Measurements from ENCODE around the gene CNTNAP2. TPM values are rescaled to one million over a fixed set of nuclear protein-coding genes. Genes with fewer than 3 reads are reported as not detected.
"Not testable (repeated sequence)": the region's sequence is repeated elsewhere in the genome, so short reads cannot be mapped to it uniquely, and the experiment has no call there.

The CNTNAP2 gene
- total RNA-seq, 4 donors from 2014 or later, result not detected

DNA sequence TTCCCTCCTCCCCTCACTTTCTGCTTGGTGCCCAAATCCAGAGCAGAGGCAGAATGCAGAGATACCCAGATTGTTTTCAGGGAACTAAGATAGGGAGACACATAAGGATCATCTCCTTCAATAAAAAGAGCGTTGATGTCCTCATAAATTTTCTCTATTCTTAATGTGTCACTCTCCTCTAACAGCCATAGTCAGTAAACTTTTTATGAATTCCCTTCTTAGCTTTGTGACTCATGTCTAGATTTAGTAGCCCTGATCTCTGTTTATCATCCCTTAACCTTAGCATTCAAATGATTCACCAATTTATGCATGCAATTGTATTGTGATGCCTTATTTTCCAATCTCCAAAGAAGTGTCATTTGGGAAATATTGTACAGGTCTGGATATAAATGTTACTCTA lies 1478.4 kb downstream of the CNTNAP2 start:
- ATAC-seq (no peak), DNase-seq (no peak)
- Histone ChIP-seq H3K4me1 (no peaks in the 10 kb centered on the region), H3K4me3 (no peak overlapping the region), H3K9me3 (no peaks in the 10 kb centered on the region), H3K27ac (no peak overlapping the region), H3K27me3 (no peaks in the 10 kb centered on the region), H3K36me3 (no peaks in the 10 kb centered on the region)
- in situ Hi-C loops (cut with MboI; ENCODE audit: low sequenced_read_pairs in 4 of 4), result no loop called here
- no peak for TF ChIP-seq POLR2A (IDR thresholded peaks at IDR 0.05)
- TF ChIP-seq, protein P1, sequence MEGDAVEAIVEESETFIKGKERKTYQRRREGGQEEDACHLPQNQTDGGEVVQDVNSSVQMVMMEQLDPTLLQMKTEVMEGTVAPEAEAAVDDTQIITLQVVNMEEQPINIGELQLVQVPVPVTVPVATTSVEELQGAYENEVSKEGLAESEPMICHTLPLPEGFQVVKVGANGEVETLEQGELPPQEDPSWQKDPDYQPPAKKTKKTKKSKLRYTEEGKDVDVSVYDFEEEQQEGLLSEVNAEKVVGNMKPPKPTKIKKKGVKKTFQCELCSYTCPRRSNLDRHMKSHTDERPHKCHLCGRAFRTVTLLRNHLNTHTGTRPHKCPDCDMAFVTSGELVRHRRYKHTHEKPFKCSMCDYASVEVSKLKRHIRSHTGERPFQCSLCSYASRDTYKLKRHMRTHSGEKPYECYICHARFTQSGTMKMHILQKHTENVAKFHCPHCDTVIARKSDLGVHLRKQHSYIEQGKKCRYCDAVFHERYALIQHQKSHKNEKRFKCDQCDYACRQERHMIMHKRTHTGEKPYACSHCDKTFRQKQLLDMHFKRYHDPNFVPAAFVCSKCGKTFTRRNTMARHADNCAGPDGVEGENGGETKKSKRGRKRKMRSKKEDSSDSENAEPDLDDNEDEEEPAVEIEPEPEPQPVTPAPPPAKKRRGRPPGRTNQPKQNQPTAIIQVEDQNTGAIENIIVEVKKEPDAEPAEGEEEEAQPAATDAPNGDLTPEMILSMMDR (IDR thresholded peaks at IDR 0.05 in 4 of 5, conservative IDR thresholded peaks at IDR 0.05 in 1 of 5), result no peak
- intact Hi-C loops (cut with DNase I; ENCODE audit: low total_unique reads), result no loop called here

DNA sequence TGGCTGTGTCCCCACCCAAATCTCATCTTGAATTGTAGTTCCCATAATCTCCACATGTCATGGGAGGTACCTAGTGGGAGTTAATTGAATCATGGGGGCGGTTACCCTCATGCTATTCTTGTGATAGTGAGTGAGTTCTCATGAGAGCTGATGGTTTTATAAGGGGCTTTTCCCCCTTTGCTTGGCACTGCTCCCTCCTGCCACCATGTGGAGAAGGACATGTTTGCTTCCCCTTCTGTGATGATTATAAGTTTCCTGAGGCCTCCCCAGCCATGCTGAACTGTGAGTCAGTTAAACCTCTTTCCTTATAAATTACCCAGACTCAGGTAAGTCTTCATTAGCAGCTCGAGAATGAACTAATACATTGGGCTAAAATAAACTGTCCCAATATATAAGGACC lies 1482.1 kb downstream of the CNTNAP2 start:
- intact Hi-C loops (cut with DNase I; ENCODE audit: low total_unique reads); in situ Hi-C loops (cut with MboI; ENCODE audit: low sequenced_read_pairs in 4 of 4); ATAC-seq: not testable (repeated sequence)

DNA sequence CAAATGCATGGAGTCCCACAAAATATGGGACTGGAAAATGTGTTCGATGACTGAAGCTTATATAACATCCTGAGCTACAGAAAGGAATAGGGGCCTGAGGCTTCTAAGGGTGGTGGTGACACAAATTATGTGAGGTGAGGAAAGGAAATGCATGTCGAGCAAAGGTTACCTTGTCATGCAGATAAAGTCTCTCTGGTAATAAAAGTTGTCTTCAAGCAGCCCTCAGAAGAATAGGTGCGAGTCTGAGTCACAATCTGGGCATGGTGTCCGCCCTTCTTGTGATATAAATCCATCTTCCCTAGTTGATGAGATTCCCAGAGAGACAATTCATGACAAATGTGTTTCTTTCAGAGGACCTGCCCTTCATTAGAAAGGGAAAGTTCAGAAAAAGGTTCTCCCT lies 1488.7 kb downstream of the CNTNAP2 start:
- Histone ChIP-seq H3K27ac (no peak overlapping the region), H3K27me3 (no peaks in the 10 kb centered on the region), H3K36me3 (no peaks in the 10 kb centered on the region), H3K4me3 (no peak overlapping the region), H3K4me1 (no peaks in the 10 kb centered on the region), H3K9me3 (no peaks in the 10 kb centered on the region)
- no peak for ATAC-seq
- TF ChIP-seq, protein P1 (IDR thresholded peaks at IDR 0.05 in 4 of 5, conservative IDR thresholded peaks at IDR 0.05 in 1 of 5), result no peak
- TF ChIP-seq POLR2A (IDR thresholded peaks at IDR 0.05), result no peak
- intact Hi-C loops (cut with DNase I; ENCODE audit: low total_unique reads) (no loop called here), in situ Hi-C loops (cut with MboI; ENCODE audit: low sequenced_read_pairs in 4 of 4) (no loop called here)
- no peak for DNase-seq

More for the DNA sequence above, 1482.1 kb downstream of the CNTNAP2 start:
- H3K4me3 ChIP-seq, H3K9me3 ChIP-seq, H3K27ac ChIP-seq, H3K27me3 ChIP-seq, DNase-seq, H3K4me1 ChIP-seq, H3K36me3 ChIP-seq: not testable (repeated sequence)

DNA sequence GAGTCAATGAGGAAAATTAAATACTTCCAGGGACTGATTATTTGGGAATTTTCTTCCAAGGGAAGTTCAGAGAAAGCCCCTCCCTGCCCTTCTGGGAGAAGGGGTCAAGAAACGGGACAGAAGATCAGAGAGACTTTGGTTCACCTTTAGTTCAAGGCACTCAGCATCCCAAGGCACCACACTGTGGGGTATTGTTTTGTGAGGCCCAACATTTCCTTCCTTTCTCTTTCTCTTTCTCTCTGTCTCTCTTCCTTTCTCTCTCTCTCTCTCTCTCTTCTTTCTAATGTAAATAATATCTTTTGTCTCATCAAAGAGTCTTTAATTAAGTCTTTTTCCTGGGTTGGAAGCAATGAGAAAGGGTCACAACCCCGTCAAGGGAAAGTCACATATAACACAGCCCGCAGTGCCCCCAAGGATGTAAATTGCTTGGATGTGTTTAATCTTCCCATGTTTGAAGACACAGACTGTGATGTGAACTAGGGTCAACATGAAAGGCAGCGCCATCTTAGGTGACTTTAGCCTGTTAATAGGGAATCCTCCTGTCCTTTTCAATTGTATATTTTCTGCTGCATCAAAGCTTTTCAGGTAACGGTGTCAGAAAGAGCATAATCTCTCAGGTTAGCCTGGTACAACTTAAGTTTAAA lies 1490.7 kb downstream of the CNTNAP2 start:
- intact Hi-C loops (cut with DNase I; ENCODE audit: low total_unique reads), result no loop called here
- ATAC-seq (no peak), DNase-seq (no peak)
- TF ChIP-seq POLR2A (IDR thresholded peaks at IDR 0.05), result no peak
- TF ChIP-seq, protein P1 (IDR thresholded peaks at IDR 0.05 in 4 of 5, conservative IDR thresholded peaks at IDR 0.05 in 1 of 5), result no peak
- H3K27ac ChIP-seq, result no peak overlapping the region
- H3K4me1 ChIP-seq, result no peaks in the 10 kb centered on the region
- H3K27me3 ChIP-seq, result no peaks in the 10 kb centered on the region
- no peaks in the 10 kb centered on the region for H3K9me3 ChIP-seq
- no peak overlapping the region for H3K4me3 ChIP-seq
- no peaks in the 10 kb centered on the region for H3K36me3 ChIP-seq
- in situ Hi-C loops (cut with MboI; ENCODE audit: low sequenced_read_pairs in 4 of 4), result no loop called here

GRCh38 chr7:147611431-147611830 lies 1494.8 kb downstream of the CNTNAP2 start:
- no peak overlapping the region for H3K4me3 ChIP-seq
- in situ Hi-C loops (cut with MboI; ENCODE audit: low sequenced_read_pairs in 4 of 4) (no loop called here), intact Hi-C loops (cut with DNase I; ENCODE audit: low total_unique reads) (no loop called here)
- no peaks in the 10 kb centered on the region for H3K27me3 ChIP-seq
- H3K36me3 ChIP-seq, result no peaks in the 10 kb centered on the region
- H3K9me3 ChIP-seq, result no peaks in the 10 kb centered on the region
- no peak for DNase-seq
- no peaks in the 10 kb centered on the region for H3K4me1 ChIP-seq
- no peak overlapping the region for H3K27ac ChIP-seq
- TF ChIP-seq, protein P1 (IDR thresholded peaks at IDR 0.05 in 4 of 5, conservative IDR thresholded peaks at IDR 0.05 in 1 of 5), result no peak
- no peak for TF ChIP-seq POLR2A (IDR thresholded peaks at IDR 0.05)
- no peak for ATAC-seq

Data from gastrocnemius medialis (tissue), 4 donors.